ENCODE data around the gene TMEM151A.
"Not testable (repeated sequence)": the region's sequence is repeated elsewhere in the genome, so short reads cannot be mapped to it uniquely, and the experiment has no call there.

Gene TMEM151A

DNA sequence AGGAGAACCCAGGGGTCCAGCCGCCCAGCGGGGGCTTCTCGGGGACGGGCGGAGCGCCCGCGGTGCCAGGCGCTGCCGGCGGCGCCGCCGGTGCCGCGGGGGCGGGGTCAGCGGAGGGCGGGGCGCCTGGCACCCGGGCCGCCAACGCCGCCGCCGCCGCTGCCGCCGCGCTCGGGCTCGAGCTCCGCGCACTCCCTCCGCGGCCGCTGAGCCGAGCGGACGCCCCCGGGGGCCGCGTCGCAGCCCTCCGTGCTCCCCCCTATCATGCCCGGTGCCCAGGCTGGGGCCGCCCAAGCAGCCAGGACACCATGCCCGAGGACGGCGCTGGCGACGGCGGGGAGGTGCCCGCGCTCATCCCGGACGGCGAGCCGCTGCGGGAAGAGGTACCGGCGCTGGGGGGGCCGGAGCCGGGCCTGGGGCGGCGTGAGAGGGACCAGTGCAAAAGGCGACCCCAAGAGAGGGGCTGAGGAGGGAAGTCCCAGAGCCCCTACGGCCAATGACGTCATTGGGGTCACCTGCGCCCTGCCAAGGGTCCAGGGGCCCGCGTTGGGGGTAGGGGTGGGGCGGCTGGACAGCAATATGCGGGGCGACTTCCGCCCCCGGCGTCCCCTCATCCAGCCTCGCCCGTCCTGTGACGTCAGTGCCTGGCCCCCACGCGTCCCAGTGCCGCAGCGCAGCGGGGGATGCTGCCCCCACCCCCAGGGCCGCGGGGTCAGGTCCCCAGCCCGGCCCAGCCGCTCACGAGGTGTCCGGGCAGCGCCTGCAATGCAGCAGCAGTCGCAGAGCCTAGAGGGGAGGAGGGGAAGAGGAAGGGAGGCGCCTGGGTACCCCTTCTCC, at the start of gene TMEM151A:
Gene TMEM151A (plus strand): TSS at position 189 of the 837 bp plus-strand sequence. CDS start 120 bp downstream, at position 309.
- DNase-seq (ENCODE audit: low read depth, low spot score), result no peak

DNA sequence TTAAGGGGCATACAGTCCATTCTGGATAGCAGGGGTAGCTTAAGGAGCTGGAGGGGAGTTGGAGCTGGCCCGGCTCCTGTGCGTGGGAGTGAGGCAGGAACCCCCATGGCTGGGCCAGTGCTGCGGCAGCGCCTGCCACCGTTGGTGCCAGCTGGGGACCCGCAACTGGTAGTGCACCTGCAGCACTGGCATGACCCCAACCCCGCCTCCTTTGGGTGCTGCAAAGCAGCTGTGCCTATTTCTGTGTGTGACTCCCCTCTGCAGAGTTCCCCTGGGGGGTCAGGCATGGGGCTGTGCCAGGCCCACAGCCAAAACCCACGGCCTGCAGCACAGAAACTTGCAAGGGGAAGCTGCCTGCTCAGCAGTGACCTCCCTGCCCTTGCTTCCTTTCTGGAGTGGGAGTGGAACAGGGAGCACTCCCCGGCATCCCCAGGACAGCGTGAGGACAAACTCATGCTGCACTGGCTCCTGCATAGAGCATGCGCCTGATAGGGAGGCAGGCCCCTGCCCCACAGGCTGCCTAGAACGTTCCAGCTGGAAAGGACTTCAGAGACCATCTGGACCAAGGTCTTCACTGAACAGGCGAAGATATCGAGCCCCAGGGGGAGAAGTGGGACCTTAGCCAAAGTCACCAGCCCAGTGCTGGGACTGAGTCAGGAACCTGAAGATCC, 49.5 kb upstream of the TMEM151A start:
- no peak for DNase-seq (ENCODE audit: low read depth, low spot score)

- no peak for DNase-seq (ENCODE audit: low read depth, low spot score)
Measured at GRCh38 chr11:66243782-66244535, 47.7 kb upstream of the TMEM151A start.

DNA sequence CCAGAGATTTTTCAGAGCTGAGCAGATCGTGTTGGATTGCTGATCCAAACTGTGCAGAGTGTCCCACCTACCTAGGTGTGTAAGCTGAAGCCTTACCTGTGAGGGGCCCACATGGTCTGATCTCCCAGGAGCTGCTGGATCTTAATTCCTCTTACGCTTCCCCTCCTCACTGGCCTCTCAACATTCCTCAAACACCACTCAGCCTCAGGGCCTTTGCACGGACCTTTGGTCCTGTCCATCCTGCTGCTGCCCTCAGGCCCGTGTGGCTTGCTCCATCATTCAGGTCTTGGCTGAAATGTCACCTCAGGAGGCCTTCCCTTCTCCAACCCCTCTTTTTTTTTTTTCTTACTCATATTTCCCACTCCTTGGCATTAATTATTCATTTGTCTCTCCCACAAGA, 44.4 kb upstream of the TMEM151A start:
- peak; percentile 38 for DNase-seq (ENCODE audit: low read depth, low spot score)

- no peak for DNase-seq (ENCODE audit: low read depth, low spot score)
Measured at GRCh38 chr11:66247801-66248200, 43.9 kb upstream of the TMEM151A start.

GRCh38 chr11:66248903-66249302, 42.8 kb upstream of the TMEM151A start:
- DNase-seq (ENCODE audit: low read depth, low spot score), result no peak

DNA sequence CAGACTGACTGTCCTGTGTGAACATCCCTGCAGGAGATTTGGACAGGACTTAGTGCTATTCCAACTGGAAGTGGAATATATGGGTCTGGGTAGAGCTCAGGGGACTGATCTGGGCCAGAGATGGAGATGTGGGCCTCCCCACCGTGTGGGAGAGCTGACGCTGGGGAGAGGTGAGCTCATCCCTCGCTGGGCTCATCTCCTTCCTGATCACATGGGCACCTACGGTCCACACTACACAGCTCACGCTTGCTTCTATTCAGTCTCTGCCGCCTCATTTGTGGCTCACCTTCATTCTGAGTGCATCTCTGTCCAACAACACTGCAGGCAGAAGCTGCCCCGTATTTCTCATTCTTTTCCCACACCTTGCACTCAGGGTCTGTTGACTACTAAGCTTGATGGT, 39.9 kb upstream of the TMEM151A start:
- no peak for DNase-seq (ENCODE audit: low read depth, low spot score)

DNA sequence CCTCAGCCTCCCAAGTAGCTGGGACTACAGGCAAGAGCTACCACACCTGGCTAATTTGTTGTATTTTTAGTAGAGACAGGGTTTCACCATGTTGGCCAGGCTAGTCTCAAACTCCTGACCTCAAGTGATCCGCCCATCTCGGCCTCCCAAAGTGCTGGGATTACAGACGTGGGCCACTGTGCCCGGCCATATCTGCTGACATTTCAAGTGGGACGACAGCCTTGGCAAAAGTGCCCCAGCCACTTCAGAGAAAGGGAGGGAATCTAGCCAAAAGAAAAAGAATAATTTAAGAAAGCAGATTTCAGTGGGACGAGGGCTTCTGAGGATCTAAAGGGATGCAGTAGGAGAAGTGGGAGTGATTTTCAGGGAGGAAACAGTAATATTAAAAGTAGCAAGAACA, 38.6 kb upstream of the TMEM151A start:
- not testable (repeated sequence) for DNase-seq (ENCODE audit: low read depth, low spot score)

DNA sequence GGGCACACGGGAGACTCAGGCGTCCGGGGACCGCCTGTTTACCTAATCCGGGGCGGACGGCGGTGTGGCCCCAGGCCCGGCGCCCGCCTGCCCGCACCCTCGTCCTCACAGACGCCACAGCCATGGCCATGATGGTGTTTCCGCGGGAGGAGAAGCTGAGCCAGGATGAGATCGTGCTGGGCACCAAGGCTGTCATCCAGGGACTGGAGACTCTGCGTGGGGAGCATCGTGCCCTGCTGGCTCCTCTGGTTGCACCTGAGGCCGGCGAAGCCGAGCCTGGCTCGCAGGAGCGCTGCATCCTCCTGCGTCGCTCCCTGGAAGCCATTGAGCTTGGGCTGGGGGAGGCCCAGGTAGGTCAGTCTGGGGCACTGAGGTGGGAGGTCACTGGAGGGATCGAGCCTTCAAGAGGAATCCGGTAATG, 33.2 kb upstream of the TMEM151A start:
- no peak for DNase-seq (ENCODE audit: low read depth, low spot score)

DNA sequence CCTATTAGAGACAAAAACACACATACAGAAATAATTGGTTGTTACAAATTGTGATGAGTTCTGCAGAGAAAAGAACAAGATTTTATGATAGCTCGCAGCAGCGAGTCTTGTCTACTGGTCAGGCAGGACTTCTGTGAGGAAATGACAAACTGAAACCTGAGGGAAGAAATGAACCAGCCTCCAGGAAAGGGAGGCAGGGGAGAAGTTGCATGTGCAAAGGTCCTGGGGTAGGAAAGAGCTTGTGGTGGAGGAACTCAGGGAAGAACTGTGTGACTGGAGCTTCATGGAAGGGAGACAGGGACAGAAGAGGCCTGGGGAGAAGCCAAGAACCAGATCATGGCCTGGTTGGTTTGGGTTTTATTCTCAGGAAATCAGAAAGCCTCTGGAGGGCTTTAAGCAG, 32.5 kb upstream of the TMEM151A start:
- no peak for DNase-seq (ENCODE audit: low read depth, low spot score)

DNA sequence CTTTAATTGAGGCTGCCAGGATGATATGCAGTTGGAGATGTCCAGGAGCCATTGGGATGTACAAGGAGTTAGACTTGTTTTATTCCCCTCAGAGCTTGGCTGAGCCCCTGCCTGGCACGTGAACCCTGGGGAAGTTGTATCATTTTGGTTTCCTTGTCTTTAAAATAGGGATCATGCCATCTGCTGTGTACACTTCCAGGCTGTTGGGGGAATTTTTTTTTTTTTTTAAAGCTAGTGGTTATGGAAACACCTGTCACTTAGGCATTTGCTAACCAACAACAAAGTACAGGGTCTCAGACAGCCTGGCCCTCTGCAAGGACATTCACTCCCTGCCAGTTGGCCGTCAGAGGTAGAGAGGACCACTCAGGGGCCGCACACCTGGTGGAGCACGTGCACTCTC, 31.7 kb upstream of the TMEM151A start:
- no peak for DNase-seq (ENCODE audit: low read depth, low spot score)

DNA sequence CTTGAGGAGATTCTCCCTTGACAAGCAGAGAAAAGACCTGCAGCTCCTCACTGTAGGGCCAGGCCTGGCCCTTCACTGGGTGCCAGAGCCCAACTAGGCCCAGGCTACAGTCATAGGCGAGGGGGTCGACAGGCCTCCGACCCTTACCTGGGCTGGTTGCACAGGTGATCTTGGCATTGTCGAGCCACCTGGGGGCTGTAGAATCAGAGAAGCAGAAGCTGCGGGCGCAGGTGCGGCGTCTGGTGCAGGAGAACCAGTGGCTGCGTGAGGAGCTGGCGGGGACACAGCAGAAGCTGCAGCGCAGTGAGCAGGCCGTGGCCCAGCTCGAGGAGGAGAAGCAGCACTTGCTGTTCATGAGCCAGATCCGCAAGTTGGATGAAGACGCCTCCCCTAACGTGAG, 30.1 kb upstream of the TMEM151A start:
- DNase-seq (ENCODE audit: low read depth, low spot score), result no peak

- no peak for DNase-seq (ENCODE audit: low read depth, low spot score)
Measured at GRCh38 chr11:66262191-66262590, 29.5 kb upstream of the TMEM151A start.

DNA sequence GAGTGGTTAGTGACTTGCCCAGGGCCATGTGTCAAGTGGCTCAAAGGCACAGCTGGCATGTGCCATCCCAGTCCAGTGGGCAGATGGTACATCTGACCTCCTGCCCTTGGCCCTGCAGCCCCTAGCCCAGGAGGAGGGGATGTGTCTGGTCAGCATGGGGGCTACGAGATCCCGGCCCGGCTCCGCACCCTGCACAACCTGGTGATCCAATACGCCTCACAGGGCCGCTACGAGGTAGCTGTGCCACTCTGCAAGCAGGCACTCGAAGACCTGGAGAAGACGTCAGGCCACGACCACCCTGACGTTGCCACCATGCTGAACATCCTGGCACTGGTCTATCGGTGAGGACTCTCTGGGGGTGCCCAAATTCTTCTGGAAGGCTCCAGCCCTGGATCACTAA, 29.0 kb upstream of the TMEM151A start:
- no peak for DNase-seq (ENCODE audit: low read depth, low spot score)

- no peak for DNase-seq (ENCODE audit: low read depth, low spot score)
Measured at GRCh38 chr11:66263231-66263630, 28.5 kb upstream of the TMEM151A start.

DNA sequence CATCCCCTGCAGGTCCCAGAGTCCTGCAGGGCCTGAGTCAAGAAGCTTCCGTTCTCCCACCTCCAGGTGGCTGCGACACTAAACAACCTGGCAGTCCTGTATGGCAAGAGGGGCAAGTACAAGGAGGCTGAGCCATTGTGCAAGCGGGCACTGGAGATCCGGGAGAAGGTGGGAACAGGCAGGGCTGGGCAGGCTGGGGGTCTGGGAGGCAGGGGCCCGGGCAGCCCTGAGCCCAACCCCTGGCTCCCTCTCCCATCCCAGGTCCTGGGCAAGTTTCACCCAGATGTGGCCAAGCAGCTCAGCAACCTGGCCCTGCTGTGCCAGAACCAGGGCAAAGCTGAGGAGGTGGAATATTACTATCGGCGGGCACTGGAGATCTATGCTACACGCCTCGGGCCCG, 27.9 kb upstream of the TMEM151A start:
- DNase-seq (ENCODE audit: low read depth, low spot score), result no peak

DNA sequence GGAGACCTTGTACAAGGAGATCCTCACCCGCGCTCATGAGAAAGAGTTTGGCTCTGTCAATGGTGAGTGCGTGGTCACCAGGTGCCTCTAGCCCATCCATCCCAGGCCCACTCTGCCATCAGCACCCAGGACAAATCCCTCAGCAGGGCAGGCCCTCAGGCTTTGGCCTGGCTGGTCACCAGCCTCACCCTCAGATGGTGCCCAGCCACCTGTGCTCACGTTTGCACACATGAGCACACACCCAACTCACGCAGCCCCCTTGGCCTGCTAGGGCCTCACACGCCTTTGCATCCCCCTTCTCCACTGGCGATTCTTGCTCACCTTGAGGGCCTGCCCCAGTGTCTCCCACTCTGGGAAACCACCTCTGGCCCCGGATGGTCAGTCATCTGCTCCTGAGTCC, 27.3 kb upstream of the TMEM151A start:
- no peak for DNase-seq (ENCODE audit: low read depth, low spot score)

DNA sequence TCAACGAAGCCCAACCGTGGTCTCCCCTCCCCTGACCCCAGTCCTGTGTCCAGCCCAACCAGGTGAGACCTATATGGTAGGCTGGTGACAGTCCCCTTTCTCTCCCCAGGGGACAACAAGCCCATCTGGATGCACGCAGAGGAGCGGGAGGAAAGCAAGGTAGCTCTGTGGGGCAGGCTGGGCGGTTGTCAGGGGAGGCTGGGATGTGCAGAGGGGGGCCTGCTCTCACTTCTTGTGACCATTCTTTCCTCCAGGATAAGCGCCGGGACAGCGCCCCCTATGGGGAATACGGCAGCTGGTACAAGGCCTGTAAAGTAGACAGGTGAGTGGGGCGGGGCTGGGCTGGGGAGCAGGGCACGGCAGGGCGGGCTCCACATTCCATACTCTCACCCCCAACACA, 26.8 kb upstream of the TMEM151A start:
- DNase-seq (ENCODE audit: low read depth, low spot score), result no peak

DNA sequence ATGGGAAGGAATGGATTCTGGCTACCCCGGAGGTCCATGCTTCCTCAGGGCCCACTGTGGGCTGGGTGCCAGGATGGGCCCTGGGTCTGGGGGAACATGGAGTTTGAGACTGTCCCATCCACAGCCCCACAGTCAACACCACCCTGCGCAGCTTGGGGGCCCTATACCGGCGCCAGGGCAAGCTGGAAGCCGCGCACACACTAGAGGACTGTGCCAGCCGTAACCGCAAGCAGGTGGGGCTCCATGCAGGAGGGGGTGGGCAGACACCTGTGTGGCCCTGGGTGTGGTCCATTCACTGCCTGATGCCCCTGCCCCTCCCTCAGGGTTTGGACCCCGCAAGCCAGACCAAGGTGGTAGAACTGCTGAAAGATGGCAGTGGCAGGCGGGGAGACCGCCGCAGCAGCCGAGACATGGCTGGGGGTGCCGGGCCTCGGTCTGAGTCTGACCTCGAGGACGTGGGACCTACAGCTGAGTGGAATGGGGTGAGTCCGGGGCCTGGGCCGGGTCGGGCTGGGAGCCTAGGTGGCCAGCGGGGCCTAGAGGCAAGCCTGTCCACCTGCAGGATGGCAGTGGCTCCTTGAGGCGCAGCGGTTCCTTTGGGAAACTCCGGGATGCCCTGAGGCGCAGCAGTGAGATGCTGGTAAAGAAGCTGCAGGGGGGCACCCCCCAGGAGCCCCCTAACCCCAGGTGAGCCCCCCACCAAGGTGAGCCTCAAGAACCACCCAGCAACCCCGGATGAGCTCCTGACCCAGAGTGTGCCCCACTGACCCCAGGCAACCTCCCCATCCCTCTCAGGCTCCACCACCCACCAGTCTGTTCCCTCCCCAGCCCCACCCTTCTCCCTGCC, 25.9 kb upstream of the TMEM151A start:
- no peak for DNase-seq (ENCODE audit: low read depth, low spot score)

DNA sequence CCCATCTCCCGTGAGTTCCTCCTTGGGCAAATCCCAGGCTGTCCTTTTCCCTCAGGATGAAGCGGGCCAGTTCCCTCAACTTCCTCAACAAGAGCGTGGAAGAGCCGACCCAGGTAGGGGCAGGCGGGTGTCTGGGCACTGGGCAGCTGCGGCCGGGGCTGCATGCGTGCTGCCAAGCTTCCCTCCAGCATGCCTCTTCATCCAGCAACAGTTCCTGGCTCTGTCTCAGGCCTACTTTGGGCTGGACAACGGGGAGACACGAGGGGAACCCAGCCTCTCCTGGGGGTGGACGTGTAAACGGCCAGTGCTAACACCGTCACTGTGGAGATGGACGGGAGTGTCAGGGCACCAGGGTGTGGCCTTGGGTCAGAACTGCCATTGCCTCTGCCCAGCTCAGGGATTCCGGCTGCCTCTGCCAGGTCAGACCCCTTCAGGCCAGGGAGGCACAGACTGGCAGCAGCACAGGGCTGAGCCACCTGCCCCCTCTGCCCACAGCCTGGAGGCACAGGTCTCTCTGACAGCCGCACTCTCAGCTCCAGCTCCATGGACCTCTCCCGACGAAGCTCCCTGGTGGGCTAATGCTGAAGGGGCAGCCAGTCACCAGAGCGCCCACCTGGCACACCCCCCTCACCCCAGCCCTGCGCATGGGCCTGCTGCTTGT, 25.2 kb upstream of the TMEM151A start:
- no peak for DNase-seq (ENCODE audit: low read depth, low spot score)

DNA sequence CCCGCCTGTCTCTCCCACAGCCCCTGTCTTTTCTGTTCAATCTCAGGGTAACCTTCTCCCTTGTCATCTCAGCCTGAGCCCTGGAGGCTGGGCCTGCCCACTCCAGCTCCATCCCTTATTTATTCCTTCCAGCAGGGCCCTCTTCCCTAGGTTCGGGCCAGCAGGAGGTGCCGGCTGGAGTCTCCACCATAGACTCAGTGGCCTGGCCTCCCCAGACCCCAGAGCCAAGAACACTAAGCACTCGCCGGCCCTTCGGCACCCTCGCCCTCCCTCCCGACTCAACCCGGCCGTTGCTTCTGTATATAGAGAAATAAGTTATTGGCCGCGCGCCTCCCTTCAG, 24.7 kb upstream of the TMEM151A start:
- no peak for DNase-seq (ENCODE audit: low read depth, low spot score)
